ENCODE measurements around the gene COBL.

COBL gene

GRCh38 chr7:51188987-51189386 is 127.6 kb downstream of the COBL start:
- DNase-seq (ENCODE audit: insufficient read length) = no peak
- no peak for TF ChIP-seq POLR2A (IDR thresholded peaks at IDR 0.05; ENCODE audit: low read depth, low read length)
- no peak for TF ChIP-seq TAF1 (IDR thresholded peaks at IDR 0.05; ENCODE audit: borderline replicate concordance, low read depth, low read length)
- no peak for TF ChIP-seq POLR2AphosphoS5 (IDR thresholded peaks at IDR 0.05; ENCODE audit: low read depth, low read length)
- no peak for FAIRE-seq

DNA sequence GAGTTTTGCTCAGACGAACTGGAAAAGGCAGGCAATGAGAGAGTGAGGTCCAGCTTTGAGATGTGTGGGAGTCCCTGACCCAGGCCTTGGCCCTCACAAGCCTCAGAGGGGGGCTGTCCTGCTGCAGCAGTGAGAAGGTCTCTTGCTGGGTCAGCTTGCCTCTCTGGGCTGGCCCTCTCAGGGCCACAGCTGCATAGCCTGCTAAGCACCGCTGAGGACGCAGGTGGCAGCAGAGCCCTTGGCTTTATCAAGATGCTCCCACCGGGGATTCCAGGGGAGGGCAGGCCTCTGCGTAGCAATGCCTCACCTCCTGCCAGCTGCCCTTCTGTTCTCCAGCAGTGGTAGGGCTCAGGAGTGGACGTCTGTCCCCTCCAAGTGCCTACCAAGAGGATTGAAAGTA is 128.7 kb downstream of the COBL start:
- DNase-seq (ENCODE audit: insufficient read length) = no peak
- no peak for FAIRE-seq
- TF ChIP-seq POLR2A (IDR thresholded peaks at IDR 0.05; ENCODE audit: low read depth, low read length) (no peak), POLR2AphosphoS5 (IDR thresholded peaks at IDR 0.05; ENCODE audit: low read depth, low read length) (no peak), TAF1 (IDR thresholded peaks at IDR 0.05; ENCODE audit: borderline replicate concordance, low read depth, low read length) (no peak)

GRCh38 chr7:51186531-51186930 is 130.1 kb downstream of the COBL start:
- FAIRE-seq = no peak
- no peak for DNase-seq (ENCODE audit: insufficient read length)
- TF ChIP-seq POLR2AphosphoS5 (IDR thresholded peaks at IDR 0.05; ENCODE audit: low read depth, low read length) = no peak
- TF ChIP-seq TAF1 (IDR thresholded peaks at IDR 0.05; ENCODE audit: borderline replicate concordance, low read depth, low read length) = no peak
- no peak for TF ChIP-seq POLR2A (IDR thresholded peaks at IDR 0.05; ENCODE audit: low read depth, low read length)

DNA sequence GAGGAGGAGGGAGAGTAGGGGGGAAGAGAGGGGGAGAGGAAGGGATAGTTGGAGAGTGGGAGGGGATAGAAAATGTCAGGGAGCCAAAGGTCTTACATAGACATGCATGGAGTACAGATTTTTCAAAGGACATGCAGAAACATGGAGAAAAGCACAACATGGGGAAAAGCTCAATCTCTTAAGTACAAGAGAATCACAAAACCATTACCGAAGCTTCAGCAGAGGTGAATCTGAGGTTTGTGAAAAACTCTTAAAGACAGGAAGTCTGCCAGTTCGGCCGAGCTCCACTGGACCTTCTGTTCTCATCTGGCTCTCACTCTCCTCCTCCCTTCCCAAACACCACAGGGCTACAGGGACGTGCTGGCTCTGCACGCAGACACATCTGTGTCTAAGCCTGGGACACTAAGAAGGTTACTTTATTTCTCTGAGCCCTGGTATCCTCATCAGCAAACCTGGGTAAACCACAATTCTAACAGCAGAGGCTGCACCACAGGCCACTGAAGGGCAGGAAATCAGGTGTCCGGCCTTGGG is 133.9 kb downstream of the COBL start:
- FAIRE-seq = no peak
- TF ChIP-seq POLR2AphosphoS5 (IDR thresholded peaks at IDR 0.05; ENCODE audit: low read depth, low read length) = no peak
- DNase-seq (ENCODE audit: insufficient read length) = no peak

DNA sequence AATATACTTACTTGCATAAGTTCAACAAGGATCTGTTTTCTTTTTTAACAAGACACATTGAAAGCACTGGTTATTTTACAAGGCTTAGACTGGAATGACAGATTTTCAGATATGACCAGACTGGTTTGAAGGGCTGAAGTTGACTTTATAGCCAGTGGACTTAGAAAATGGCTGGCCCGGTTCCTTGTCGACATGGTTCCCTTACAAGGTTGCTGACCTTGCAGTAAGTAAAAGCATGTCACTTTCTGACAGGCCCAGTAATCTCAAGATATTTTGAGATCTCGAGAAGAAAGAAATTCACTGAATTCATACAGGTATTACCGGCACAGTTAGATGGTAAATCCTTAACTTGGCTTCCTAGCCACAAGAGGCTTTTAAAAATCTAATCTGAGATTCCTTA is 136.5 kb downstream of the COBL start:
- TF ChIP-seq TAF1 (IDR thresholded peaks at IDR 0.05; ENCODE audit: borderline replicate concordance, low read depth, low read length) (no peak), POLR2A (IDR thresholded peaks at IDR 0.05; ENCODE audit: low read depth, low read length) (no peak), POLR2AphosphoS5 (IDR thresholded peaks at IDR 0.05; ENCODE audit: low read depth, low read length) (no peak)
- DNase-seq (ENCODE audit: insufficient read length) = no peak
- no peak for FAIRE-seq

- DNase-seq (ENCODE audit: insufficient read length) (no peak), FAIRE-seq (no peak)
- TF ChIP-seq POLR2AphosphoS5 (IDR thresholded peaks at IDR 0.05; ENCODE audit: low read depth, low read length) (no peak), TAF1 (IDR thresholded peaks at IDR 0.05; ENCODE audit: borderline replicate concordance, low read depth, low read length) (no peak), POLR2A (IDR thresholded peaks at IDR 0.05; ENCODE audit: low read depth, low read length) (no peak)
These were observed 140.6 kb downstream of the COBL start for GRCh38 chr7:51175992-51176388.

DNA sequence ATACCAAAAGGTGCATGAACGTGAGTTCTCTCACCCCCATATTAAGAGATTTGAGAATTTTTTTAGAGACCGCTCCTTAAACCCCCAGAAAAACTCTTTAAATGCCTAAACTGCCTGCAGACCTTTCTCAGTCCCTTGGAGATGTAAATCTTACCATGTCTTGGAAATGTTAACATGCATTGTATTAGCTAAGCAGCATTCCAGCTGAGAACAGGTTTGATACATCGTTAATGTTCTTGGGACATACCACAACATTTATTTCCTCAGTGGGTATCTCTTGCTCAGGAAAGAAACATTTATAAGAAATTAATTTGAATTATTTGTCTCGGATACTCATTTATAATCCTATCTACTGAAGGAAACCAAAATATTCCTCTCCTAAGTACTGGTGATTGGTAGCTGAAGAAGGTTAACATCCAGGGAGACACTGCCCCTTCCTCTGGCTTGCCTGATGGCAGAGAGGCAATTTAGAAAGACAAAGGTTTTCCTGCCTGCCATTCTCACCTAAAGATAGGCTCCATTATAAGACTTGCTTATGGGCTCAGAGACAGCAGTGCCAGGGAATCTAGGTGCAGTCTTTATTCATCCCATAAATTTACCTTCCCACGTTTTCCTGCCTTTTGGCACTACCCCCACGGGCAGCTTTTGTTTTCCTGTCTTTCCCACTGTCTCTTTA is 141.2 kb downstream of the COBL start:
- no peak for TF ChIP-seq POLR2AphosphoS5 (IDR thresholded peaks at IDR 0.05; ENCODE audit: low read depth, low read length)
- no peak for TF ChIP-seq TAF1 (IDR thresholded peaks at IDR 0.05; ENCODE audit: borderline replicate concordance, low read depth, low read length)
- no peak for FAIRE-seq
- DNase-seq (ENCODE audit: insufficient read length) = no peak

DNA sequence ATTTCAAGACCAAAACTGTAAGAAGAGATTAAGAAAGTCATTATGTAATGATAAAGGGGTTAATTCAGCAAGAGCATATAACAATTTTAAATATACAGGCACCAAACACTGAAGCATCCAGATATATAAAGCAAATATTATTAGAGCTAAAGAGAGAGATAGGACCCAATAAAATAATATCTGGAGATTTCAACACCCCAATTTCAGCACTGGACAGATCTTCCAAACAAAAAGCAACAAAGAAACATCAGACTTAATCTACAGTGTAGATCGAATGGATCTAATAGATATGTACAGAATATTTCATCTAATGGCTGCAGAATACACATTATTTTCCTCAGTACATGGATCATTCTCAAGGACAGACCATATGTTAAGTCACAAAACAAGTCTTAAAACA is 151.3 kb downstream of the COBL start:
- FAIRE-seq (no peak), DNase-seq (ENCODE audit: insufficient read length) (no peak)
- TF ChIP-seq POLR2AphosphoS5 (IDR thresholded peaks at IDR 0.05; ENCODE audit: low read depth, low read length) (no peak), TAF1 (IDR thresholded peaks at IDR 0.05; ENCODE audit: borderline replicate concordance, low read depth, low read length) (no peak), POLR2A (IDR thresholded peaks at IDR 0.05; ENCODE audit: low read depth, low read length) (no peak)

- peak; percentile 85 for FAIRE-seq
- no peak for TF ChIP-seq POLR2AphosphoS5 (IDR thresholded peaks at IDR 0.05; ENCODE audit: low read depth, low read length)
- TF ChIP-seq POLR2A (IDR thresholded peaks at IDR 0.05; ENCODE audit: low read depth, low read length) = no peak
- TF ChIP-seq TAF1 (IDR thresholded peaks at IDR 0.05; ENCODE audit: borderline replicate concordance, low read depth, low read length) = no peak
These were observed 153.8 kb downstream of the COBL start for GRCh38 chr7:51162724-51163329.

DNA sequence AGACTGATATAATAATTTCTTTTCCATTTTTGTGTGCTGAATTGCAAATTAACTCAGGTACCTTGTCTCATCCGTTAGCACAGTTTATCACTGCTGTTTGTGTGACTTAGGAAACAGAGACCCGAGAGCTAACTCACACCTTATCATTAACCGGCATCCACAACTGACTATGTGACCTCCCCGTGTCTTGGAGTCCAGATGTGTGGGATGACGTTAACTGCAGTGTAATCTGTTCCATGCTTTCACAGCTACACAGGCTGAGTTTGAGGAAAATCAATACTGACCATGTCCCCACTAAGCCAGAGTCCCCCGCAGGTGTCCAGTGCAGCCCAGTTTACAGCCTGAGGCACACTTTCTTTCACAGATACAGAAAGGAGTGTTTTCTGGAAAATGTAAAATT is 154.7 kb downstream of the COBL start:
- DNase-seq (ENCODE audit: insufficient read length) = no peak
- no peak for FAIRE-seq
- TF ChIP-seq POLR2A (IDR thresholded peaks at IDR 0.05; ENCODE audit: low read depth, low read length) (no peak), POLR2AphosphoS5 (IDR thresholded peaks at IDR 0.05; ENCODE audit: low read depth, low read length) (no peak), TAF1 (IDR thresholded peaks at IDR 0.05; ENCODE audit: borderline replicate concordance, low read depth, low read length) (no peak)

More at GRCh38 chr7:51162724-51163329, 153.8 kb downstream of the COBL start:
- DNase-seq (ENCODE audit: insufficient read length) = no peak

DNA sequence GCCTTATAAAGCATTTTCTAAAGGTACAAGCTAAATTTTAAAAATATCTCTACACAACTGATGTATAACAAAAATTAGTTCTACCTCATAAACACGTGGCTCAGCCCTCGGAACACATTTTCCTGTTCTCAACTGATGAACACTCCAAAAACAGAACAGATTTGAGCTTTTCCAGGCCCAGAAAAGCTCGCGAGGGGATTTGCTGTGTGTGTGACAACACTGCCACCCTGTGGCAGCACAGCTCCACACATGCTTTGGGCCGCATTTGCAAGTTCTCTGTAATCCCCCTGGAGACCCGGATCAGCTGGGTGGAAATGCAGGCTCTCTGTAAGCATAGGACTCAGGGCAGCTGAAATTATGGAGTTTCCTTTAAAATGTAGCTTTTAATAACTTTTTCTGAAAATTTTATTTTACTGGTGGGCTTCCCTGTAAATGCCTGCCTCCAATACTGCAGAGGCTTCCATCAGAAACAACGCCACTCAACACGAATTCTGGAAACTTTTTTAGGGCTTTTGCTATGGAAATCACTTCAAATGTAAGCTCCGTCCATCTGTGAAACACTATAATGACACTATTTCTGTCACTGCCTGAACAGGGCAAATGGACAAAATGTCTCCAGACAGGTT is 155.5 kb downstream of the COBL start:
- TF ChIP-seq POLR2AphosphoS5 (IDR thresholded peaks at IDR 0.05; ENCODE audit: low read depth, low read length) = no peak
- no peak for TF ChIP-seq POLR2A (IDR thresholded peaks at IDR 0.05; ENCODE audit: low read depth, low read length)
- no peak for TF ChIP-seq TAF1 (IDR thresholded peaks at IDR 0.05; ENCODE audit: borderline replicate concordance, low read depth, low read length)
- FAIRE-seq = peak; percentile 48
- DNase-seq (ENCODE audit: insufficient read length) = no peak

DNA sequence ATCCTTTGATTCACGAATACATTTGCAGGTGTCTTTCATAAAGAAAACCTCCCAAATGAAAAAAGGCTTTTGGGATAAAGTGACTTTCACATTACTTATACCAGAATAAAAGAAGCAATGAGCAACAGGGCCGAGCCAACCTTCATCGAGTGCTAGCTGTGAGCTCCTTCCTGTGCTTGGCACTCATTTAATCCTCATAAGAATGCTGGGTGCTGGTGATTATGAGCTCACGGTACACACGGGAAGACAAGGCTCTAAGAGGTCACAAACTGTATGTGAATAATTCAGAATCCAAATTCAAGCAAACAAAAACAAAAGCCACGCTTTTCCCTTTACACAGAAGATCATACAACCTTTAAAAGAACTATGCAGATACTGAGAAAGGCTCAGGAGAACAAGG is 156.2 kb downstream of the COBL start:
- DNase-seq (ENCODE audit: insufficient read length) (no peak), FAIRE-seq (no peak)
- TF ChIP-seq POLR2A (IDR thresholded peaks at IDR 0.05; ENCODE audit: low read depth, low read length) (no peak), POLR2AphosphoS5 (IDR thresholded peaks at IDR 0.05; ENCODE audit: low read depth, low read length) (no peak), TAF1 (IDR thresholded peaks at IDR 0.05; ENCODE audit: borderline replicate concordance, low read depth, low read length) (no peak)

All from GM12892 (cell line).